GM23338 (cell line): Measurements from ENCODE around the gene AADAT. TPM values are rescaled to one million over a fixed set of nuclear protein-coding genes. Genes with fewer than 3 reads are reported as not detected.

Experiments used
- ATAC-seq: fragments of 200-7000 bp; cut with Tn5 transposase; 3 replicates; pipeline ENCODE4 v1.9.1; 2020
- DNase-seq: peaks from one replicate; pipeline ENCODE4 v3.0.0-alpha.2; 2015; ENCODE audit warnings: low spot score
- H2AFZ ChIP-seq: fragments of 200-600 bp; sonication (generic); 2 replicates; pipeline ENCODE4 v1.8.0; 2016; ENCODE audit warnings: antibody characterized with exemption, mild to moderate bottlenecking, moderate library complexity
- H3F3A ChIP-seq: fragments of 200-600 bp; sonication (generic); replicated peaks from 2 replicates; pipeline ENCODE4 v1.8.0; 2017; ENCODE audit warnings: antibody characterized with exemption, mixed run types, low read depth
- H3K27ac ChIP-seq: fragments of 200-600 bp; sonication (generic); 2 replicates; pipeline ENCODE4 v1.6.1; 2016; ENCODE audit warnings: low read depth
- H3K27me3 ChIP-seq: fragments of 200-600 bp; sonication (generic); 2 replicates; pipeline ENCODE4 v1.8.0; 2016; ENCODE audit warnings: mild to moderate bottlenecking, mixed run types, moderate library complexity; ENCODE audit not compliant: insufficient read depth
- H3K36me3 ChIP-seq: fragments of 200-600 bp; sonication (generic); 2 replicates; pipeline ENCODE4 v1.8.0; 2016; ENCODE audit warnings: mild to moderate bottlenecking; ENCODE audit not compliant: insufficient read depth
- H3K4me1 ChIP-seq: fragments of 200-600 bp; sonication (generic); 2 replicates; pipeline ENCODE4 v1.8.0; 2016; ENCODE audit warnings: mild to moderate bottlenecking, moderate library complexity; ENCODE audit not compliant: insufficient read depth
- H3K4me2 ChIP-seq: fragments of 200-600 bp; sonication (generic); 2 replicates; pipeline ENCODE4 v1.7.1; 2017; ENCODE audit warnings: mixed run types
- H3K4me3 ChIP-seq: fragments of 200-600 bp; sonication (generic); 2 replicates; pipeline ENCODE4 v1.6.1; 2016; ENCODE audit warnings: mixed run types
- H3K79me2 ChIP-seq: fragments of 200-600 bp; sonication (generic); replicated peaks from 2 replicates; pipeline ENCODE4 v1.8.0; 2017; ENCODE audit warnings: mild to moderate bottlenecking; ENCODE audit not compliant: insufficient read depth
- H3K9me2 ChIP-seq: fragments of 200-600 bp; sonication (generic); 2 replicates; pipeline ENCODE4 v1.8.0; 2017; ENCODE audit not compliant: insufficient read depth
- H4K20me1 ChIP-seq: fragments of 200-600 bp; sonication (generic); replicated peaks from 2 replicates; pipeline ENCODE4 v1.8.0; 2017; ENCODE audit warnings: mild to moderate bottlenecking; ENCODE audit not compliant: insufficient read depth
- H3K27ac Mint-ChIP-seq: 2 replicates; pipeline ENCODE4 v1.8.0; 2020; ENCODE audit warnings: inconsistent platforms, mild to moderate bottlenecking, moderate library complexity, mixed read lengths
- H3K27me3 Mint-ChIP-seq: 3 replicates; pipeline ENCODE4 v1.8.0; 2022; ENCODE audit warnings: low read depth, mild to moderate bottlenecking, moderate library complexity, mixed read lengths, inconsistent platforms; ENCODE audit not compliant: insufficient read depth, poor library complexity
- H3K36me3 Mint-ChIP-seq: 3 replicates; pipeline ENCODE4 v1.8.0; 2021; ENCODE audit warnings: low read depth, mild to moderate bottlenecking, inconsistent platforms, moderate library complexity, mixed read lengths
- H3K4me1 Mint-ChIP-seq: 3 replicates; pipeline ENCODE4 v1.8.0; 2020; ENCODE audit warnings: mild to moderate bottlenecking, inconsistent platforms, mixed read lengths
- H3K4me3 Mint-ChIP-seq: 3 replicates; pipeline ENCODE4 v1.8.0; 2021; ENCODE audit warnings: moderate library complexity, mild to moderate bottlenecking, inconsistent platforms, mixed read lengths
- H3K9me3 Mint-ChIP-seq: 3 replicates; pipeline ENCODE4 v1.8.0; 2020; ENCODE audit warnings: moderate library complexity, mild to moderate bottlenecking, inconsistent platforms, mixed read lengths
- ETS1 ChIP-seq: IDR thresholded peaks from 2 replicates; pipeline ENCODE4 v1.6.1; 2016; ENCODE audit warnings: antibody characterized with exemption
- EZH2phosphoT487 ChIP-seq: fragments of 200-600 bp; sonication (generic); IDR thresholded peaks from one replicate; pipeline ENCODE4 v1.8.1; 2018; ENCODE audit warnings: antibody characterized with exemption; ENCODE audit not compliant: unreplicated experiment
- JUNB ChIP-seq: IDR thresholded peaks from one replicate; pipeline ENCODE4 v1.6.1; 2016; ENCODE audit warnings: antibody characterized with exemption; ENCODE audit not compliant: unreplicated experiment
- ZNF114 ChIP-seq: fragments of 250-450 bp; sonication (Bioruptor Pico); IDR thresholded peaks from 2 replicates; pipeline ENCODE4 v1.5.0; 2020; ENCODE audit warnings: mild to moderate bottlenecking, moderate library complexity
- ZNF331 ChIP-seq: fragments of 250-450 bp; sonication (Bioruptor Pico); IDR thresholded peaks from 2 replicates; pipeline ENCODE4 v1.5.0; 2020; ENCODE audit warnings: low read depth, mild to moderate bottlenecking, moderate library complexity
- ZNF462 ChIP-seq: fragments of 250-450 bp; sonication (Bioruptor Pico); IDR thresholded peaks from 2 replicates; pipeline ENCODE4 v1.5.0; 2020; ENCODE audit warnings: mild to moderate bottlenecking, moderate library complexity
- polyA plus RNA-seq: library from polyadenylated mRNA; unstranded; fragments of >200 nt; fragmentation: Nextera tagmentation; extraction: Ambion mirVana; gene quantifications from 2 replicates; pipeline ENCODE4 v1.2.1, GENCODE V29; 2016
- total RNA-seq: library from RNA; depleted of rRNA; stranded (reverse); fragments of >200 nt; shearing (Covaris generic); gene quantifications from 2 replicates; pipeline ENCODE4 v1.2.3, GENCODE V29; 2014

Gene AADAT
- total and polyA plus RNA-seq, 2 experiments from 2014 or later: 6.9 to 7.0 TPM

- DNase-seq: no peak
- H3K27me3 ChIP-seq: no peaks in the 10 kb centered on the region
- no peak overlapping the region for H3K4me3 ChIP-seq
- H3K4me1 ChIP-seq: peaks cover 15% of the 10 kb centered on the region; the same call in 1 of the 2 replicates
- no peaks in the 10 kb centered on the region for H3K36me3 ChIP-seq
- ATAC-seq: no peak
- TF ChIP-seq ZNF462 (CRISPR knock-in tag): no peak
- TF ChIP-seq EZH2phosphoT487: no peak
- TF ChIP-seq ZNF114: no peak
- TF ChIP-seq JUNB: no peak
- no peak for TF ChIP-seq ETS1
- TF ChIP-seq ZNF331 (CRISPR knock-in tag): no peak
- no peaks in the 10 kb centered on the region for H3K9me3 Mint-ChIP-seq
- peaks cover 9% of the 10 kb centered on the region; the same call in 1 of the 3 replicates for H3K36me3 Mint-ChIP-seq
- H3K79me2 ChIP-seq: no peaks in the 10 kb centered on the region; the same call in none of the 2 replicates
- H4K20me1 ChIP-seq: no peaks in the 10 kb centered on the region
- H2AFZ ChIP-seq: no peak overlapping the region
- H3F3A ChIP-seq: no peaks in the 10 kb centered on the region
- no peak overlapping the region for H3K4me2 ChIP-seq
- H3K27ac Mint-ChIP-seq: no peak overlapping the region
- H3K27ac ChIP-seq: no peak overlapping the region
- peaks cover 9% of the 10 kb centered on the region; the same call in 1 of the 2 replicates for H3K9me2 ChIP-seq
- H3K27me3 Mint-ChIP-seq: peaks cover 2% of the 10 kb centered on the region
- H3K4me1 Mint-ChIP-seq: peaks cover 22% of the 10 kb centered on the region
- H3K4me3 Mint-ChIP-seq: no peak overlapping the region
Observed at GRCh38 chr4:170015285-170015684, 74.5 kb downstream of the AADAT start.
